Ramos (cell line): ENCODE results near the gene FOXI1.

Source experiments
- in situ Hi-C: fragments of 300-500 bp; cut with MboI; formaldehyde crosslinking; loops from one replicate; pipeline ENCODE4 v1.14.3; 2022; ENCODE audit warnings: low sequenced_read_pairs; ENCODE audit not compliant: unreplicated experiment

FOXI1 gene

DNA sequence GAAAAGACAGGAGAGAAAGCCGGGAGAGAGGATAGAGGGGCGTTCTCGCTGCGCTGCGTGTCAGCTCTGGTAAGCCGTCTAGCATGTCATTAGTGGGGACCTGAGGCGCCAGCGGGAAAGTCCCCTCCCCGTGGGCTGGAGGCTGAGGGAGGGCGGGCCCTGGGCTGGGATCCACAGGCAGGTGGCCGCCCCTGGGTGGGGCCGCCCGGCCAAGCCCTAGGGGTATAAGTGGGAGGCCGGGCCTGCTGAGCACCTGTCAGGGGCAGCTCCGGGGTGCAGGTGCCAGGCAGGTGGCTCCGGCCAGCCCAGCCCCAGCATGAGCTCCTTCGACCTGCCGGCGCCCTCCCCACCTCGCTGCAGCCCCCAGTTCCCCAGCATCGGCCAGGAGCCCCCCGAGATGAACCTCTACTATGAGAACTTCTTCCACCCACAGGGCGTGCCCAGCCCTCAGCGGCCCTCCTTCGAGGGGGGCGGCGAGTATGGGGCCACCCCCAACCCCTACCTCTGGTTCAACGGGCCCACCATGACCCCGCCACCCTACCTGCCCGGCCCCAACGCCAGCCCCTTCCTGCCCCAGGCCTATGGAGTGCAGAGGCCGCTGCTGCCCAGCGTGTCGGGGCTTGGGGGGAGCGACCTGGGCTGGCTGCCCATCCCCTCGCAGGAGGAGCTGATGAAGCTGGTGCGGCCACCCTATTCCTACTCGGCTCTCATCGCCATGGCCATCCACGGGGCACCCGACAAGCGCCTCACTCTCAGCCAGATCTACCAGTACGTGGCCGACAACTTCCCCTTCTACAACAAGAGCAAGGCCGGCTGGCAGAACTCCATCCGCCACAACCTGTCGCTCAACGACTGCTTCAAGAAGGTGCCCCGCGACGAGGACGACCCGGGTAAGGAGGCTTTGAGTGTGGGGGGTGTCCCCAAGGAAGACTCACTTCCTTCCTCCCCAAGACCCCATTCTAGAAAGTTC, at the start of gene FOXI1:
Gene FOXI1, plus strand, starts transcription at position 256 of the 970 bp plus-strand sequence. Its CDS starts 61 bp downstream, at position 317.
- in situ Hi-C loops = no loop called here

DNA sequence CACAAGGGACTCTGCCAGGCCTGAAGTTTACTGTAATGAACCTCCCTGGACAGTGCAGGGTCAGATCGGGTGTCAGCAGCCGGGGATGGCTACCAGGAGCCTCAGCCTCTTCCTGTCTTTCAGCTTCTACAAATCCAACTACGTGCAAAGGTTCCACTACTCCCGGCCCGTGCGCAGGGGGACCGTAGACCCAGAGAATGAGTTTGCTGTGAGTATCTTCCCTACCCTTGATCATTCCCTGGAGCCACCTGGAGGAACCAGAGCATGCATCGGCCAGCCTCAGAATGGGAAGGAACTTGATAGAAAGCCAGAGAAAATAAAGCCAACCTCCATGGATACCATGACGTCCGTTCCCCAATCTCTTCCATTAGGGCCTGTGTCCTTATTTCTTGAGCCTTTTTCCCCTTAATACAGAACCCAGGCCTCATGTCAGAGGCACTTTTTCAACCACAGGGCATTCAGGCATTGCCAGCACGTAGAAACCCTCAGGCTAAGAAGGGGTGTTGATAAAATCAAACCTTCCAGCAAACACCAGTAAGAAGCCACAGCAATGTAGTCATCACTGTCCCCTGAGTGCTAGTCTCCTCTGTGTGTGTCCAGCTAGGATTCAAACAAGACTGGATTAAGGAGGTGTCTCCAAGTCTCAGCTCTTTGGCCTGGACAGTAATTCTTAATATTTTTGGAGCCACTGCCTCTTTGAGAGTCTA, 49.0 kb upstream of the FOXI1 start:
- in situ Hi-C loops = no loop called here

DNA sequence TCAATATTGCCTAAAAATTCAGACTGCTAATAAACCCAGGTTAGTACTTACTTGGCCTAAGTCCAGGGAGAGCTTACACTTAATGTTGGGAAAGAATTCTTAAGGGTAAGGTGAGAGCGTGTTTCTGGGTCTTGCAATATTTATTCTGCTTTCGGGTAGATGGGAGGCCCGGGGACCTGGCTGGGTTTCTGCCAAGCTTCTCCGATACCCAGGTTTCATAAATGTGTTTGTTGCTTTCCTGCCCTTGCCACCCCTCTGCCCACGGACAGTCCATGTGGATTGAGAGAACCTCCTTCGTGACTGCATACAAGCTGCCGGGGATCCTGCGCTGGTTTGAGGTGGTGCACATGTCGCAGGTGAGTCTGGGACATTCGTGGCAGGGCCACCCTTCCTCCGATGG, 48.4 kb upstream of the FOXI1 start:
- in situ Hi-C loops = no loop called here

DNA sequence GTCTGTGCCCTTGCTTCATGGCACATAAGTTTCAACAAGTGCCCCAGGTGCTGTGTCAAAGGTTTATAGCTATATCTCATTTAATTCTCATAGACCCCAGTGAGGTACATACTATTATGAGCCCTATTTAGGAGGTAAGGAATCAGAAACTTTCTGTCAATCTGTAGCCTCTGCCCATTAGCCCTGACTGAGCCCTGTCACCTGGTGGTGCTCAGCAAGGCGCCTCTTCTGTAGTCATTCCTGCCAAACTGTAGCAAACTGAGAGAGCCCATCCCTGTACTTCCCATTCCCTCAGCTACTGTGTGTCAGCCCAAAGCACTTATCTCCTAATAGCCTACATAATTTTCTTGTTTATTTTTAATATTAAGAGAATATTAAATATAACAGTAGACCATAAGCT, 46.5 kb upstream of the FOXI1 start:
- in situ Hi-C loops = no loop called here

DNA sequence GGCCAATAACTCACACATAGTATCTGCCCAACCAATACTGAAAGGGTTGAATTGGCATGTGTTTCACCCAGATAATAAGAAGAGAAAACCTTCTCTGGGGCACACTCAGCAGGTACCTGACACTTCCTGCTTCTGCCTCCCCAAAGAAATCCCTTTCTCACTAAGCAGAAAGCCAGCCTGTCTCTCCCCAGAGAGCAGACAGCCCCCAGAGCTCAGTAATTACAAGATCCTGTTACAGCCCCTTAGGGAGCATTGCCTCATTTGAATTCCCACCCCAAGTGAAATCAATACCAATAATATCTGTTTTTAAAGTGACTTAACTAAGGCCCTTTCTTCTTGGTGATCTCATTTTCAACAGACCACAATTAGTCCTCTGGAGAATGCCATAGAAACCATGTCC, 38.5 kb upstream of the FOXI1 start:
- in situ Hi-C loops = no loop called here

DNA sequence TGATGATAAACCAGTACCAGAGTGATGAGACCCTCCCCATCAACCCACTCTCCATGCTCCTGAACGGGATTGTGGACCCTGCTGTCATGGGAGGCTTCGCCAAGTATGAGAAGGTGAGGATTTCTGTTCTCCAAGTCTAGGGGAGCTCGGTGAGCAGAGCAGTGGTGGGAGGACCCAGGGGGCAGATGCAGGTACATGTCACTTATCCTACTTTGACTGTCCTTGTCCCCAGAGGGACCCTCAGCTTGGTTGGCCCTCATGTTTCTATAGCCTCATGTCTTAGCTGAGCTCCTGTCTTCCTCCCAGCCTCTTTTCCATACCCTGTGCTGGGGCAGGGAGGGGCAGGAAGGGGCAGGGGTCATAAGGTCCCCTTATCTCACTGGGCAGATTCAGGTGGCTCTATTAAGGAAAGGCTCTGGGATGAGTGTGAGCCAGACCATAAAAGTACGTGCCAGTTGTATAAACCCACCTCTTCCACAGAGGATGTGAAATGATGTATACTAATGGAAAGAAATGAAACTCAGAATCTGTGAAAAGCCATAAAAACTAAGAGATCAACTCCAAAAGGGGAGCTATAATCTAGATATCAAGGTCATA, 38.0 kb upstream of the FOXI1 start:
- in situ Hi-C loops = no loop called here

DNA sequence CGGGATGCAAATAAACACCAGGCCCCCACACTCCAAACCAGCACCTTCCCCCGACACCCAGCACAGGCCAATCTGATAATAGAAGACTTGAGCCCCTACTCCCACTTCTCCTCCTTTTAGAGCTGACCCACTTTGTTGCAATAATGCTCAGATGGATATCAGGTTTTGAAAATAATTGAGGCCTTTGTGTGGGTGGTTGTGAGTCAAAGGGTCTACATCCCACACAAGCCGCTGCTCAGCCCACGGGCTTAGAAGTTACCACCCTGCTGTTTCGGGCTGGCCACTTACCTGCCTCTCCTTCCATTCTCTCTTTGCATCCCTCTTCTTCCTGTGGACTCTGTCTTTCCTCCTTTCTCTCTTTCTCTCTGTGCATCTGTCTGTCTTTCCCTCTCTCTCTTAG, 36.2 kb upstream of the FOXI1 start:
- in situ Hi-C loops = no loop called here

DNA sequence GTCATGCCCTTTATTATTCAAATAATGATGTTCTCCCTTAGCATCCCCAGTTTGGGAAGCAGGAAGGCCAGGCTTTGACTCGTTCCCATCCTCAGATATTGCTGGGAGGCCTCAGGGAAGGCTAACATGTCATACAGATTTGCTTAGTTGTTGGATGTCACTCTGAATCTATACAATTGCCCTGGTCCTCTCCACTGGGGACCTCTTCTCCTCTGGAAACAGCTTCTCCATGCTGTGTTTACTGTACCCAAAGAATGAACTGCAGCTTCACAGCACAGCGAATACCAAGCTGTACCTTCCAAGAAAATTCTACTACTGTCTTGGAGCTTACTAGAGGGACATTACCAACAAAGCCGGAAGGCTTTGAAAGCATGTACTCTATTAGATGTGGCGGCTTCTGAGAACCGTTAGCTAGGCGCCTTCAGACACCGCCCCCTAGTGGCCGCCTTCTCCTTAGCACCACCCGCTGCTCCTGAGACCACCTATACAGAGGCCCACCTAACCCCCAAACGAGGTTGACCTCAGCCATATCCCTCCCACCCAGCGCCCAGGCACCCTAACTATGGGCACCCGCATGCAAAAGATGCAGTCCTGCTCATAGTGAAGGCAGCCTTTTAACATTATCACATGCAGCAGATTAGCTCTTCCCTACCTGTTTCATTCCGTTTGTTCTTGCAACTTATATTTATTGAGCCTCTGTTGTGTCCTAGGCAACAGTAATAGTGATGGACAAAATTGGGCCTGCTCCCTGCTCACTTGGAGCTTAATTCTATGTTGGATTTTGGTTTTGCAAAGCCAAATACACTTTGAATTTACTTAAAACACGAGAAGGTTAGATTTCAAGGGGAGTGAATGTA, 34.9 kb upstream of the FOXI1 start:
- in situ Hi-C loops = no loop called here

DNA sequence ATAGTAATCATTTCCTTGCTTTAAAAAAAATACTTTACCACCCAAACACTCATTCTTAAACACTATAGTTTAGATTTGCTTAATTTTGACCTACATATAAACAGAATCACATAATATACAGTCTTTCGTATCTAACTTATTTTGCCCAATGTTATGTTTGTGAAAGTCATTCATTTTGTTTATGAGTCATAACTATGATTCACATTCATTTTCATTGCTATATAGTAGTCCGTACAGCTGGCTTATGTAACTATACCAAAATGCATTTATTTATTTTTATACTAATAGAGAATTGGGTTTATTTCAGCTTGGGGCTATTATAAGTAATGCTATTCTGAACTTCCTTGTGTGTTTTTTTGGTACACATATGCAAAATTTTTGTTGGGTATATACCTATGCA, 33.9 kb upstream of the FOXI1 start:
- in situ Hi-C loops = no loop called here

DNA sequence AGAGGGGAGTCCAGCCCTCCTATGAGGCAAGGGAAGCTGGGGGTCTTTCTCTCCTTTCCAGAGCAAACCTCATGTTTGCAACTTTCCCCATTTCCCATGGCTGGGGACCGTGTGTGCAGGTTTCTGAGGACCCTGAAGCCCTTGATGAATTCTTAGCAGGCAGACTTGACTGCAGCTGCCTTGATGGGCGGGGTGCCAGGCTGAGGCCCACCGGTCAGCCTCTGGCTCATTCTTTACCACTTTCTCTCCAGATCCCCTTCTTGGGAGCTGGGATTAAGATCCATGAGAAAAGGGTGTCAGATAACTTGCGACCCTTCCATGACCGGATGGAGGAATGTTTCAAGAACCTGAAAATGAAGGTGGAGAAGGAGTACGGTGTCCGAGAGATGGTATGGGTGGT, 30.0 kb upstream of the FOXI1 start:
- in situ Hi-C loops = no loop called here

DNA sequence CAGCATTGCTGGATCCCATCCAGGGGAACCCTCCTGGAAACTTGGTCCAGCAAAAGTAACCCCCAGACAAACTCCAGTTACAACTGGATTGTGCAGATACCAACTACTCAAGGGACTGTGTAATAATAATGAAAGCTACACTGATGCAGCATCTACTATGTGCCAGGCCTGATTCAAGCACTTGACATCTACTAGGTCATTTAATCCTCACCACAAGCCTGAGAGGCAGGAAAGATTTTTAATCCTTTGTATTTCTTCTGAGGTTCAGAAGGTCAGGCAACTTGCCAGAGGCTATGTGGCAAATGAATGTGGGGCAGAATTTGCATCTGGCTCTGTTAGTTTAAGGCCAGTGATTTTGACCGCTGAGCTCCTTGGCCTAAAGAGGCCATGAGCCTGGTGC, 29.5 kb upstream of the FOXI1 start:
- in situ Hi-C loops = no loop called here

DNA sequence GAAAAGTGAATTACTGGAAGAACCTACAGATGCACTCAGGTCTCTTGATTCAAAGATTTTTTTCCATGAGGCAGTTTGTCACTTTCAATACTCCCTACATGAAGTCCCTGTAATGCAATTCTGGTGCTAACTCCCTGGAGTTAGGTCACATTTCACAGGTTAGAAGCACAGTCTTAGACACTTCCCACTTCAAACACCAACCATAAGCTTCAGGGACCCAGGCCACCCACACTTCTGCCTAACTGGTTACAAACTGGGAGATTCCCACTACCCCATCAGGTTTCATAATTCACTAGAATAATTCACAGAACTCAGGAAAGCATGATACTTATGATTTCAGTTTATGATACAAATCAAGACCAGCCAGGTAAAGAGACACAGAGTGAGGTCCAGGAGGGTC, 29.0 kb upstream of the FOXI1 start:
- in situ Hi-C loops = no loop called here

DNA sequence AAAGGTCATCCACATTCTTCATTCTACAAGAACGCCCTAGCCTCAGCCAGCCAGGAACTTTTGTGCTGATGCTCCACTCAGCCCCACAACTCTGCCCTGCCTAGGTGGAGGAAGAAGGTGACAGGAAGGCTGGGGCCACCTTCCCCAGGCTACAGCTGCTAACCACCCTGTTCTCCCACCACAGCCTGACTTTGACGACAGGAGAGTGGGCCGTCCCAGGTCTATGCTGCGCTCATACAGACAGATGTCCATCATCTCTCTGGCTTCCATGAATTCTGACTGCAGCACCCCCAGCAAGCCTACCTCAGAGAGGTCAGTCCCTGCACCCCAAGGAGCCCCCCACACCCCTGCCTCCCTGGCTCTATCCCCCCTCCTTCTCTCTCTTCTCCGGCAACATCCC, 28.2 kb upstream of the FOXI1 start:
- in situ Hi-C loops = no loop called here

DNA sequence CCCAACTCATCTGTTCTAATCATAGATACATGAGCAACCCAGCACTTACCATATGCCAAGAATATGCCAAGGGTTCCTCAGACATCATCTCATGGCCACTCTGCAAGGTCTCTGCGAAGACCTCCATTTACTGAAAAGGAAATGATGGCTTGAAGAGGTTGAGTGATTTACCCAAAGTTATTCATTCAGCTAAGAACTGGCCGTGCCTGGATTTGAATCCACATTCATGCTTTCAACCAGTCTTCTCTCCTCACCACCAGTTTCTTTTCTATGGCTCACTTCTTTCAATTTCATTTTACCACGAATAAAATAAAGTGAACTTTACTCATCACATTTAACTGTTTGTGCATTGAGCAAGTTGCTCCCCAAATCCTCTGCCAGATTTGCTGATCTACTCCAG, 27.2 kb upstream of the FOXI1 start:
- in situ Hi-C loops = no loop called here

DNA sequence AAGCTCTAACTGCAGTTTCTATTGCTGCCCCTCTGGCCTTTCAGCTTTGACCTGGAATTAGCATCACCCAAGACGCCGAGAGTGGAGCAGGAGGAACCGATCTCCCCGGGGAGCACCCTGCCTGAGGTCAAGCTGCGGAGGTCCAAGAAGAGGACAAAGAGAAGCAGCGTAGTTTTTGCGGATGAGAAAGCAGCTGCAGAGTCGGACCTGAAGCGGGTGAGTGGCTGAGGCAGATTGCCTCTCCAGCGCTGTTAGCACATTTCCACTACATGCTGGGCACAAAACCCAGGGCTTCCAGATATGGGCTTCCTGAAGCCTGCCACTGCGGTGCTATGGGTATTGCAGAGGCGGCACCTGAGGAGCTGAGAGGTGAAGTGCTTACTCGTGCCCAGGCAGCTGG, 26.8 kb upstream of the FOXI1 start:
- in situ Hi-C loops = no loop called here

DNA sequence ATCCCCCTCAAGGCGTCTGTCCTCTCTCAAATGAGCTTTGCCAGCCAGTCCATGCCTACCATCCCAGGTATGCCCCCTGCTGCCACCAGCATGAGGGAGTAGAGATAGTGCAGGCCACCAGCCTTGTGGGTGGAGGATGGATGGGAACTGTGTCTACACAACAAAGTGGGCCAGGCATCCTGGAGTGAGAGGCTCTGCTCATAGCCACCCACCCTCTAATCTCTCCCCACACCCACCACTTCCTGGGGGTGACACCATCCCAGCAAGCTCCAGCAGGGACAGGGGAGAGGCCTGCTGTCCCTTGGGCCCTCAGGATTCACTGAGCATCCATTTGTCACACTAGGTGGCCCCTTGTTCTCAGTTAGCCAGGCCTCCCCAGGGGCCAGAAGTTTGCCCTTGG, 25.5 kb upstream of the FOXI1 start:
- in situ Hi-C loops = no loop called here

DNA sequence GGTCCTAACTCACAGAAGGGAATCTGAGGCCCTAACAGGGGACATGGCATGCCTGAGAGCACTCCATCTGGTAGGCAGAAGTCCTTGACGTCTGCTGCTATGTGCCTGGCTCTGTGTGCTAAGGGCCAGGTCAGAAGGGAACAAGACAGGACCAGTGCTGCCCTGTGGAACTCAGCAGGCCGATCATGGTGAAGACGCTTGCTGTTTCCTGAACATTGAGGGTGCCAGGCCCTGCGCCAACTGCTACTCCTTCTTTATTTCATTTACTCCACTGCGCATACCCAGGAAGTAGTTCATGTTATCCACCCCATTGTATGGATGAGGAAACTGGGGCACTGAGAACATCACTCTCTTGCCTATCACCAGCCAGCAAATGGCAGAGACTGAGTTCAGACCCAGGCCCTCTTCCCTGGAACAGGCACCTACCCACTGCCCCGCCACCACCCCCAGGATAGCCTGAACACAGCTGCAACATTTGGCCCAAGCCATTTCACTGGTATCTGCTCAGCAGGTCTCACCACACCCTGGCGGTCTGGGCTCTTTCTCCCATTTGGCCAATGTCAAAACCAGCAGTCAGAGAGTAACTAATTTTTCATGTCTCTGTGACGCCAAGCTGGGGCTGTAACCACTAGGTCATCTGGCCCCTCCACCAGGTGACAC, 24.8 kb upstream of the FOXI1 start:
- in situ Hi-C loops = no loop called here

DNA sequence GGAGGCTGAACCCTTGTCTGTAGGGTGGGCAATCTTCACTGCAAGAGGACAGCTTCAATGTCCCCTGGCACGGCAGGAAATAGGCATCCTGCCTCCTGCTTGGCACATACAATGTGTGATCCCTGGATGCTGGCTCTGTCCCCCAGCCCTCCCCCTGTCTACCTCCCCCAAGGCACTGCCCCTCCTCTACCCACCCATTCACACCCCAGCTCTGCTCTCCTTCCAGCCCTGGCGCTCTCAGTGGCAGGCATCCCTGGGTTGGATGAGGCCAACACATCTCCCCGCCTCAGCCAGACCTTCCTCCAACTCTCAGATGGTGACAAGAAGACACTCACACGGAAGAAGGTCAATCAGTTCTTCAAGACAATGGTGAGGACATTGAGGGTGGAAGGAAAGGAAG, 24.1 kb upstream of the FOXI1 start:
- in situ Hi-C loops = no loop called here

DNA sequence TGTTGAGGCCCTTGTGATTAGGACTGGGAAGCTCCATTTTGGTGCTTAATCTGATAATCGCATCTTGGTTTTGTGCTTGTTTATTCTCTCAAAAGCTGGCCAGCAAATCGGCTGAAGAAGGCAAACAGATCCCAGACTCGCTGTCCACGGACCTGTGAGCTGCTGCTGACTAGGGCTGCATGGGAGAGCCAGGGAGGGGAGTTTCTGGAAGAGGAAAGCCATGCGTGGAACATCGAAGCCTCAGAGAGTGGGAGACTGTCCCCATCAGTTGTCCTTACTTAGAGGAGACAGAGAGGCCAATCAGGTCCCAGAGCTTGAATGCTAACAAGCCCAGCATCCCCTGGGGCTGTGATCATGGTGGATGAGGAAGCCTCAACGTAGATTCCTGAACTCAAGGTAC, 23.0 kb upstream of the FOXI1 start:
- in situ Hi-C loops = no loop called here
